Head of caudate nucleus (tissue), 42 donors: ENCODE measurements around the gene TUBB6.
A peak's percentile ranks its signal among the peaks of the same experiment; 100 is the strongest.

ENCODE experiments used
- DNase-seq, 42 donors: peaks; one replicate each; pipeline versions ENCODE4 v3.0.0 to v3.0.0-alpha.2; 2020 to 2021; ENCODE audit warnings: mixed read lengths in 7 of 42
- intact Hi-C: fragments of 100-400 bp; cut with DNase I; formaldehyde crosslinking; loops from one replicate; pipeline ENCODE4 v1.15.0; 2022

The TUBB6 gene

DNA sequence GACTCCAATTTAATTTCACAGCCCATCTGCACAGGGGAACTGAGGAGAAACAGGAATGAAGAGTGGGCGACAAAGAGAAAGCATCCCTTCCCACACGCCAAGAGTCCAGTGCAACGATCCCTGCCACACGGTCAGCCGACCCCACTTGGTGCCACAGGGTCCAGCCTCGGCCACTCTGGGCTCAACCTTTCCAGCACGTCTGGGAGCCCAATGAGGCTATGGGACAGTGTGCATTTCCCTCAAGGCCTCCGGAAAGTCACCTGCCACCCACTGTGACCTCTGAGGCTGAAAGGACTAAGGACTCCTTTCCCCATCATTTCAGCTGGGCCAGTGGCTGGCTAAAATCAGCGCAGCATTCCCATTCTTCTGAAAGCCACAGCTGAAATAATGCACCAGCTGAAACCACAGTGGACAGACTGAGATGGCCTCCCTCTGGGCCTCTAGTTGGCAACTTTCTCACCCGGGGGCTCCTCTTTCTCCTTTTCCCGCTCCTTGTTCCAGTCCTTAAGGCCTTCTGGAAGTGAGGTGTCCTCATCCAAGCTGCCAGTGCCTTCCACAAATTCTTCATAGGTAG lies 21.2 kb downstream of the TUBB6 start:
- intact Hi-C loops = no loop called here
- DNase-seq = peak in 1 of 42 donors; percentile 31

DNA sequence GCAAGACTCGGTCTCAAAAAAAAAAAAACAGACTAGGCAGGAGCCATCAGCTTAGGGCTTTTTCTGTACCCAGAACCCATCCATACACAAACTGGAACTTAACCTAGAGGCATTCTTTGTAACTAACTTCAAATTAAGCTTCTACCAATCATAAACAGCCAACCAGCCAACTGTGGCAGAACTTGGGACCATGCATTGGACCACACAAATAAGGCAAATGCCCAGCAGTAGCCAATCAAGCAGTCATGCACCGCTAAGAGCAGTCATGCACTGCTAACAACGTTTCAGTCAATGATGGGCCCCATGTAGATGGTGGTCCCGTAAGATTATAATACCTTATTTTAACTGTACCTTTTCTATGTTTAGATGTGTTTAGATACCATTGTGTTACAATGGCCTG lies 22.7 kb downstream of the TUBB6 start:
- DNase-seq = peak in 1 of 42 donors; percentile 7
- intact Hi-C loops = no loop called here

DNA sequence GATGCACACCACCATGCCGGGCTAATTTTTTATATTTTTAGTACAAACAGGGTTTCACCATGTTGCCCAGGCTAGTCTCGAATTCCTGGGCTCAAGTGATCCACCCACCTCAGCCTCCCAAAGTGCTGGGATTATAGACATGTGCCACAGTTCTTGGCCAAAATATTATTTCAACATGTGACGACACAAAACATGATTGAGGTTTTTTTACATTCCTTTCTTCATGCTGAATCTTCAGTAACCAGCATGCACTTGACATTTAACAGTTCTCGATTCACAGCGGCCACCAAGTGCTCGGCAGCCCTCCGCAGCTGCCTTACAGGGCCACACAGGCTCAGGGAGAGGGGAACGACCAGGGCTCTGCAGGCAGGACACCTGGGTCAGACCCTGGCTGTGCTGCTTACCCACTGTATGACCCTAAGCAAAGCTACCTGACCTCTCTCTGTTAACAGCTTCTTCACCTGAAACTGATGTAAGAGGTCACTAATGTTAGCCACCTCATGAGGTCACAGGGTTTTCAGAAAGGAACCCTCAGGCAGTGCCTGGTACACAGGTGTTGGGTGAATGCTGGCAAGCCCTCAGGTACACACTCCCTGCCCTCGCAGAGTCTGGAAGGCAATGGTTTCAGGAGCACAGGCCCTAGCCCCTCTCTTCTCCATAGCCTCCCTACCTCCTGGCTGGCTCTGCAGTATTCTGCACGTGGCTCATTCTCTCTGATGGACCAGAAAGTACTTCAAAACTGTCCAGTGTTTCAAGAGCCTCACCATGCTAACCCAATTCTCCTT lies 25.7 kb downstream of the TUBB6 start:
- DNase-seq = peak in 1 of 42 donors; percentile 17

GRCh38 chr18:12334366-12334808 lies 26.3 kb downstream of the TUBB6 start:
- intact Hi-C loops = no loop called here
- DNase-seq = peak in 3 of 42 donors; percentile 6 to 43 (median 34)

More for the DNA sequence above, 25.7 kb downstream of the TUBB6 start:
- intact Hi-C loops = no loop called here

GRCh38 chr18:12334863-12335262 lies 26.8 kb downstream of the TUBB6 start:
- intact Hi-C loops = no loop called here
- DNase-seq = peak in 1 of 42 donors; percentile 2

DNA sequence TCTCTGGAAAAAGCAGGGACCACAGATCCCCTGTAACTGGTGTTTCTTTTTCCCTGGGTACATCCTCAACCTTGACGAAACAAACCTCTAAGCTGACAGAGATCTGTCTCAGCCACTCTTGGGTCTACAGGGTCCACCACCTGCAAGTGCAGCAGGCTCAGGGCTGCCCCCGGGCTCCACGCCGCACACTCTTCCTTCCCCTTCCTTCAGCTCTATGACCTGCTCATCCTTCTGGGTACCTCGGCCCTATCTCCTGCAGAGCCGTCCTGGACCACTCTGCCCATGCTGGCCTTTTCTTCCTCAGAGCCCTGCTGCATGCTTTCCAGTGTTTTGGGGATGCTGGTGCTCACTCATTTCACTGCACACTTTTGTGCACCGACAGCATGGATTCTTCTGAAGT lies 27.5 kb downstream of the TUBB6 start:
- peak in 3 of 42 donors; percentile 2 to 24 (median 15) for DNase-seq
- intact Hi-C loops = no loop called here

GRCh38 chr18:12336171-12336613 lies 28.2 kb downstream of the TUBB6 start:
- DNase-seq = peak in 2 of 42 donors; percentile 3 to 34
- intact Hi-C loops = no loop called here

DNA sequence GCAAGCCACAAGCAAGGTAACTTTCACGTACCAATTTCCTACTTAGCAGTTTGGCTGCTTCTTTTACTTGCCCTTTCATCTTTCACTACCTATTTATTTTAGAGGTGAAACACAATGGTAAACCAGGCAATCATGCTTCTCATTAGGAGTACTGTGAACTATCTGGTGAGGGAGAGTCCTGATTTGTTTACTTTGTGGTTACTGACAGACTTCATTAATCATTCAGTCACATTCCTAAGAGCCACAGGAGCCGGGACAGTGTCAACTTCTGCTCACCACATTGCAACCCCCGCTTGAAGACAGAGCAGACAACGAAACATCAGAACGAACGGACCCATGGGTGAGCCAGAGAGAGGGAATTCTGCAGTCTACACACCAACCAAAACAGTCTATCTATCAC lies 28.8 kb downstream of the TUBB6 start:
- DNase-seq = peak in 2 of 42 donors; percentile 1 to 22
- intact Hi-C loops = no loop called here

DNA sequence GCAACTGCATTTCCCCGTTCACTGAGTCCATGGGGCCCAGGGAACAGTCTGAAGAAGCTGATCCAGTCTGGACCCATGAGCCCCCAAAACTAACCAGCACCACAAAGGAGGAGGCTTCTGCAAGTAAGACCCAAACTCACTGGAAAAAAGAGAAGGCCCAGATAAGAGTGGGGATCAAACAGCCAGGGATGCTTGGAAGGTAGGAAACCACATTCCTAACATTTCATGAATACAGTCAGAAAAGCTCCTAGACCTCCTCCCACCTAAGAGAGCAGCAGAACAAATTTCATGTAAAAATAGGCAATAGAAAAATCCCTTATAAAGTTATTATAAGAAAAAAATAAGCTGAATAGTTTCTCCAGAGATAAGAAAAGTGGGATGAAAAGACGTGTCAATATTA lies 30.3 kb downstream of the TUBB6 start:
- no peak for DNase-seq
- intact Hi-C loops = no loop called here

DNA sequence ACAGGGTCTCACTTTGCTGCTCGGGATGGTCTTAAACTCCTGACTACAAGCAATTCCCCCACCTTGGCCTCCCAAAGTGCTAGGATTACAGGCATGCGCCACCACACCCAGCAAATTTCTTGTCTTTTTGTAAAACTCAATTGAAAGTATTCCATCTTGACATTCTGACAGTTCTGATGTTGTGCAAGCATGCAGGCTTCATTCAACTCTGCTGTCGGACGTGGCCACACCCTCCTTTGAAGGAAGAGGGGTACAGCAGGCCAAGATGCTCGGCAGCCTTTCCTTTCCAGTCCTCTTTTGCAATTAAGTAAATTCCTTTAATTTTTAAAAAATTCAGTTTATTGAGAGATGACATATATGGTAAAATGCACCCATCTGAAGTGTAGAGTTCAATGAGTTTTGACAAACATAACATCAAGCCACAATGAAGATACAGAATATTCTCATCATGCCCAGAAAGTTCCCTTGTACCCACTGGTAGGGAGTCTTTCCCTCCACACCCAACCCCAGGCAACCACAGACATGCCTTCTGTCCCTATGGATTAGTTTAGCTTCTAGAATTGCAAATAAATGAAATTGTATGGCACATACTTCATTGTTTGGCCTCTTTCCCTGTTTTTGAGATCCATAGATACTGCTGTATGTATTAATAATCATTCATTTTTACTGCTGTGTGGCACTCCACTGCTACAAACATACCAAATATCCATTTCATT lies 33.1 kb downstream of the TUBB6 start:
- DNase-seq = no peak
- intact Hi-C loops = no loop called here

- intact Hi-C loops = no loop called here
Measured at GRCh38 chr18:12342661-12343060, 34.6 kb downstream of the TUBB6 start.

GRCh38 chr18:12345491-12346239 lies 37.6 kb downstream of the TUBB6 start:
- intact Hi-C loops = no loop called here
- DNase-seq = peak in 30 of 42 donors; percentile 12 to 69 (median 39)

More at GRCh38 chr18:12342661-12343060, 34.6 kb downstream of the TUBB6 start:
- no peak for DNase-seq

GRCh38 chr18:12346240-12346565 lies 38.2 kb downstream of the TUBB6 start:
- no peak for DNase-seq
- intact Hi-C loops = no loop called here

- no peak for DNase-seq
- intact Hi-C loops = no loop called here
Measured at GRCh38 chr18:12347895-12348294, 39.9 kb downstream of the TUBB6 start.

GRCh38 chr18:12352188-12352587 lies 44.1 kb downstream of the TUBB6 start:
- intact Hi-C loops = no loop called here
- no peak for DNase-seq

DNA sequence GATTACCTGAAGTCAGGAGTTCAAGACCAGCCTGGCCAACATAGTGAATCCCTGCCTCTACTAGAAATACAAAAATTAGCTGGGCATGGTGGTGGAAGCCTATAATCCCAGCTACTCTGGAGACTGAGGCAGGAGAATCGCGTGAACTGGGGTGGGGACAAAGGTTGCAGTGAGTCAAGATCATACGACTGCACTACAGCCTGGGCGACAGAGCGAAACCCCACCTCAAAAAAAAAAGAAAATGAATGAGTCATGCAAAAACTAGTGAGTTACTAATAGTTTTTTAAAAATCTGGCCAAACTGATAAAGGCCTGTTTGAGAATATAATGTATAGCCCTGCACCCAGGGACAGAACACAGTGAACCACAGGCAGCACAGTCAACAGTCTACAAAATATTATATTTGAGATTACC lies 51.5 kb downstream of the TUBB6 start:
- intact Hi-C loops = no loop called here

DNA sequence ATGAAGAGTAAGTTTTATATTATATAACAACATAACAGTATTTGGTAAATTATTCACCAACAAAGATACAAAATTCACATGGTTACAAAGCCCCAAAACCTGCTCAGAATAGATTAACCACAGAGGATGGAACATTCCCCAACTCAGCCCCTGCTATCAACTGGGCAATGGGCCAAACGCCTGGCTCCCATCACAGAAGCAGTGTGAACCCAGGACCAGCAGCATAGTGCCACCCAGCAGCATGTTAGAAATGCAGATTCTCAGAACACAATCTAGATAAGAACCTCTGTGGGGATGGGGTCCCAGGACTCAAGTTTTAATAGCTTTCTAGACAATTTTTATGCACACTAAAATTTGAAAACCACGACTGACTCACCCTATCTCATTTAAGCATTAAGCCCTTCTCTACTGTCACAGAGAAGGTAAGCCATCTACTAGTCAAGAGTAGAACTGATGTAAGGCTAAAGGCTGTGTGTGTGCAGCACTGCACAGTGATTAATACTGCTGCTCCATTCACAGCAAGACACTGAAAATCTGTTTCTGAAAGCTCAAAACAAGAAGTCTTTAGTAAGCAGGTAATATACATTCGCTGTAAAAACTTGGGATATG lies 53.8 kb downstream of the TUBB6 start:
- intact Hi-C loops = no loop called here
- DNase-seq = peak in 6 of 42 donors; percentile 11 to 65 (median 36)

More for the DNA sequence above, 51.5 kb downstream of the TUBB6 start:
- DNase-seq = no peak

DNA sequence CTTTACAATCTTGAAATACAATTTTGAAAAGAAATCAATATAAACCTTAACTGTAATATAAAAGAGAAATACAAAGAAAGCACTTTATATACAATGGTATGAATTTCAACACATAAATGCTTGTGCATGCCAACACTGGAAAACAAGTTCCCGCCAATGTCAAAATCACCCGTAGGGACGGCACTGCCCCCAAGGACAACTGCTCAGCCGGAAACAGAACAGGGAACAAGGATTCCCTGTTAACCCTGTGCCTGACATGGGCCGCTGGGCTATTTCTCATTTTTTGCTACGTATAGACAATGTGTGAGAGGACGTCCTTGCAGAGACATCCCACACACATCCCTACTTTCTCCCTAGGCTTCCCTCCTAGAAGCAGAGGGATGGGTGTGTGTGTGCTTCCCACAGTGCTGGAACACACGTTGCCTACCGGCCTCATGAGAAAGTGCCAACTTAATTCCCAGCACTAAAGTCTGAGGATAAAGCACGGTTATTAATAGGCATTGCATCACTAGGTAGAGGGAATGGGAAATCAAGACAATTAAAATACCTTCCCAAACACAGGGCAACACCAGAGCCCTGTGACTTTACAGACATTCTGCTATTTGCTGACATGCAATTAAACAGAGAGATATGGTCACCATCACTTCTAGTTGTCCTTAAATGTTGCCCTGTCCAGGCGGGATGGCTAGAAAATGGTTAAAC lies 54.6 kb downstream of the TUBB6 start:
- DNase-seq = peak in 7 of 42 donors; percentile 8 to 62 (median 18)
- intact Hi-C loops = no loop called here
